GM19452 (cell line): ENCODE data around the gene SYT17.

Experiments used
- ATAC-seq: cut with Tn5 transposase; IDR thresholded peaks from one replicate; pipeline ENCODE4 v1.9.1; 2021; ENCODE audit not compliant: unreplicated experiment

The SYT17 gene

DNA sequence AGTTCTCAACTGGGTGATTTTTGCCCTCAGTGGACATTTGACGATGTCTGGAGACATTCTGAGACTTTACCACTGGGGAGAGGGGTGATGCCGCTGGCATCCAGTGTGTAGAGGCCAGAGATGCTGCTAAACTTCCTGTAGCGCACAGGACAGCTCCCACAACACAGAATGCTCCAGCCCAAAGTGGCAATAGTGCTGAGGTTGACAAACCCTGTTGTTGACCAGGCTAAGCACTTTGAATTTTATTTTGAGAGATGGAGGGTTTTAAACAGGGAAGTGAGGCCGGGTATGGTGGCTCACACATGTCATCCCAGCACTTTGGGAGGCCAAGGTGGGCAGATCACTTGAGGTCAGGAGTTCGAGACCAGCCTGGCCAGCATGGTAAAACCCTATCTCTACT lies 44.0 kb downstream of the SYT17 start:
- no peak for ATAC-seq

DNA sequence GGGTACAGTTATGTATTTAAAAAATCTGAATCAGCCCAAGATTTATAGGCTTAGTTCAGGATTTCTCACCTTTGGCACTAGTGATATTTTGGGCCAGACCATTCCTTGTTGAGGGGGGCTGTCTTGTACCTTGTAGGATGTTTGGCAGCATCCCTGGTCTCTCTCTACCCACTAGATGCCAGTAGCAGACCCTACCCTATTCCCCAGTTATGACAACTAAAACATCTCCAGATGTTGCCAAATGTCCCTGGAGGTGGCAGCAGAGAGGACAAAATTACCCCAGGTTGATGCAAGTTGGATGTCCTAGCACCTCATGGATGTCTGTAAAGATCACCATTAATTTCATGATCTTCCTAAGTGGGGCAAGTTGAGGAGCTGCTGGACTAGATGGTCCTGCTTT lies 45.8 kb downstream of the SYT17 start:
- no peak for ATAC-seq

DNA sequence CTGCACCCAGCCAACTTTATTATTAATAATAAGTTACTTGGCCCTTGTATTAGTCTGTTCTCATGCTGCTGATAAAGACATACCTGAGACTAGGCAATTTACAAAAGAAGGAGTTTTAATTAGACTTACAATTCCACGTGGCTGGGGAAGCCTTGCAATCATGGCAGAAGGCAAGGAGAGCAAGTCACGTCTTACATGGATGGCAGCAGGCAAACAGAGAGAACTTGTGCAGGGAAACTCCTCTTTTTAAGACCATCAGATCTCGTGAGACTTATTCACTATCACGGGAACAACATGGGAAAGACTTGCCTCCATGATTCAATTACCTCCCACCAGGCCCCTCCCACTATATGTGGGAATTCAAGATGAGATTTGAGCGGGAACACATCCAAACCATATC lies 47.7 kb downstream of the SYT17 start:
- ATAC-seq = no peak

GRCh38 chr16:19218581-19218980 lies 50.5 kb downstream of the SYT17 start:
- no peak for ATAC-seq

DNA sequence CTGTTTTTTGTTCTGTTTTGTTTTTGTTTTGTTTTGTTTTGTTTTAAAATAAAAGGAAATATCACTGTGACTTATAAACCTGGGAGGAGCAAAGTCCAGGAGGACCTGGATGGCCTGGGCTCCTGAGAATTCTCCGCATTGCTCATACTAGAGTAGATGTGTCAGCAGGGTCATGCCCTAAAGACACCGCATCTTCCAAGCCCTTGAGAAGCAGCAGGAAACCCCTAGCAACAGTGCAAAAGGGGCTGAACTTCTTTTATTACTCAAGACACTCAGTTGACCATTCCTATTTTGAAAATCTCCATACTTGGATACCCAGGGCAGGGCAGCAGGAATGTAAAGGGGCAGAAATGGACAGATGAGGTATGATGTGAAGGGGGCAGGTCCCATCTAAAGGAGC lies 51.8 kb downstream of the SYT17 start:
- no peak for ATAC-seq

DNA sequence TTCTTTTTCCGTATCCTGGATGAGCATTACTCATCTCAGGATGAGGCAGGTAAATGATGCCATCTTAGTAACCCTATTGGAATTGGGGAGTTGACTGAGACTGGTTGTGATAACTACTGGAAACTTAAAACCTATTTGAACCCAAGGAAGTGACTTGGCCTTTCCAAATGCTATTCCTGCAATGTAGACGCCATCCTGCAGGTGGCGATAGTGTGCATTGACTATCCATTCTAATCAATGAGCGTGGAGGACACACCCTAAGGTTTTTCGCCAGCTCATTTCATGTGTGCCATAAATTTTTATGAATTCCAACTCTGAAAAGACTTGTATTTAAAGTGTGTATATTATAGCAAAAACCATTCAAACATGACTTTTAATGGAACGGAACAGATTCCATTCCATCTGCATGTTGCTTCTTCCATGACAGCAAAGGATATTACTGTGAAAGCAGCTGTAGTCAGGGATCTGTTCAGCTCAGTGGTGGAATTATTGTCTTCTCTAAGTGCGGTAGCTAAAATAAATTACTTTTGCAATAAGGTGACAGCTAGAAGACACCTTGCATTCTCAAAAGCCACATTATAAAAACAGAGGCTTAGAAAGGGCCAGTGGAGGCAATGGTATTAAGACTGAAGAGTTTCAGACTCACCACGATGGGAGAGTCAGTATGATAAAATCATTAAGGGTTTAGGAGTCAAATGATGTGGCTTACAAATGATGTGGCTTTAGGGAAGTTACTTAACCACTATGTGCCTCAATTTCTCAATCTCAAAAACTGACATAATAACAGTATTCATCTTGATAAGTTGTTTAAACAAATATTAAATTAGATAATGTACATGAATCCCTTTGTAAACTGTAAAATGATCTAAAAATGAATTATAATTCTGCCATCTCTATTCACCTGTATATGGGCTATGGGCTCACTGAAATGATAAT lies 55.5 kb downstream of the SYT17 start:
- no peak for ATAC-seq

- no peak for ATAC-seq
Measured at GRCh38 chr16:19225651-19226050, 57.6 kb downstream of the SYT17 start.

DNA sequence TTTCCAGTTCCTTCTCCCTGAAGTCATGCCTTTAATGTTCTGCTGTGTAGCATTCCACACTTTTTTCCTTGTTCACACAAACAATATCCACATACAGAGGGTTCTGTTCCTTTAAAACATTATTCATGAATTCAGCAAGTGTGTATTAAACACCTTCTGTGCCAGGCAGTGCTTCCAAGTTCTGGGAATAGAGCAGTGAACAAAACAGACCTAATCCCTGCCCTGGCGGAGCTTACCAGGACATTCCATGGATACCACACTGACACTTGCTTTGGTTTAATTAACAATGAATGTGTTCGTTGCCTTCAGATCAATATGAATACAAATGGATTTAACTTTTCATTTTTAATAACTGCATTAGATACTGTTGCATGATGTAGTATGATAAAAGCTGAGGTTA lies 59.6 kb downstream of the SYT17 start:
- no peak for ATAC-seq

- no peak for ATAC-seq
Measured at GRCh38 chr16:19228052-19228451, 60.0 kb downstream of the SYT17 start.

GRCh38 chr16:19228575-19228974 lies 60.5 kb downstream of the SYT17 start:
- ATAC-seq = no peak

GRCh38 chr16:19230575-19230974 lies 62.5 kb downstream of the SYT17 start:
- no peak for ATAC-seq

DNA sequence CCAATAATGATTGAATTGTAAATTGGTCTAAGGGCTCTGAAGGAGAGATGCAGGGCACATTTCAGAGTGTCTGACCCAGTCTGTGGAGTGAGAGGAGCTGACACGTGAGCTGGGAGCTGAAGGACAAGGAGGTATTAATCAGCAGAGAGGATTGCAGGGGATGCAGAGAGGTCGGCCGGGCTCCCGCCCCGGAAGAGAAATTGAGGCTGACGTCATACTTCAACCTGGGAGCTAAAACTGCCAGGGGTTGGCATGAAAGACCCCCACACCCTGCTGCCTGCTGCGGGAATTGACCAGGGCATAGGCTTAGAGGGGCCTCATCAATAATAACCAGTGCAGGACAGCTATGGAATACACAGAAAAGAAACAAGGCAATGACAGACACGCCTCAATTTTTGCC lies 63.8 kb downstream of the SYT17 start:
- no peak for ATAC-seq

DNA sequence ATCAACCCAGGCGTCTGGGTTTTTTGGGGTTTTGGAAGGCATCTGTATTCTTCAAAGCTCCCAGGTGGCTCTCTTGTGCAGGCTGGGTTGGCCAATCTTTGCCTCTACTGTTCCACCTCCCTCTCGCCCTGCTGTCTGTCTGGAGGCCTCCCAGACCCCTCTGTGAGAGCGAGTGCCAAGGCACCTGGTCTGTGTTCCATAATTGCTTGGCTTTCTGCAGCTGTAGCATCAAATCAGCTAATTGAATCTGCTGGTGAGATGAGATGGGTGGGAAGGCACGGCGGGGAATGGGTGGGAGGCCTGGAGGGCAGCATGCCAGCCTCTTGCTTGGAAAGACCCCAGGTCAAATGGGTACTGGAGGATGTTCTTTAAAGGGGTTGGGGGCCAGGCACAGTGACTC lies 64.9 kb downstream of the SYT17 start:
- no peak for ATAC-seq

GRCh38 chr16:19235478-19235877 lies 67.4 kb downstream of the SYT17 start:
- no peak for ATAC-seq

- no peak for ATAC-seq
Measured at GRCh38 chr16:19235886-19236285, 67.8 kb downstream of the SYT17 start.

- no peak for ATAC-seq
Measured at GRCh38 chr16:19236561-19237209, 68.6 kb downstream of the SYT17 start.

DNA sequence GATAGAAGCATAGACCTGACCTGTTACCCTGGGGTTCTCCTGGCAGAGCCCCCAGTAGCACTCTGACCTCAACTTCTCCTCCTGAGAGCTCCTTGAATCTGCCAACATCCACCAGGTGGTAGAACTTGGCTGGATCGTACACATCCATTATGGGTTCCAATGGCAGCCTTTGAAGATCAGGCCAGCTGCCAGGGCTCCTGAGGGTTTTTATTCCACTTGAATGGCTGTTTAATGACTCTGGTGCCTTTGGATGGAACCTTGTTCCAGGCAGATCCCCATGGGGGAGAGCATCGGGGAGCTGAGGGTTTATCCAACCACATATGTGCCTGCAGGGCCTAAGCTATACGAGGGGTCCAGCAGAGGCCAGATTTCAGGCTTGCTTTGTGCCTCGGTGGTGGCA lies 70.4 kb downstream of the SYT17 start:
- ATAC-seq = no peak

DNA sequence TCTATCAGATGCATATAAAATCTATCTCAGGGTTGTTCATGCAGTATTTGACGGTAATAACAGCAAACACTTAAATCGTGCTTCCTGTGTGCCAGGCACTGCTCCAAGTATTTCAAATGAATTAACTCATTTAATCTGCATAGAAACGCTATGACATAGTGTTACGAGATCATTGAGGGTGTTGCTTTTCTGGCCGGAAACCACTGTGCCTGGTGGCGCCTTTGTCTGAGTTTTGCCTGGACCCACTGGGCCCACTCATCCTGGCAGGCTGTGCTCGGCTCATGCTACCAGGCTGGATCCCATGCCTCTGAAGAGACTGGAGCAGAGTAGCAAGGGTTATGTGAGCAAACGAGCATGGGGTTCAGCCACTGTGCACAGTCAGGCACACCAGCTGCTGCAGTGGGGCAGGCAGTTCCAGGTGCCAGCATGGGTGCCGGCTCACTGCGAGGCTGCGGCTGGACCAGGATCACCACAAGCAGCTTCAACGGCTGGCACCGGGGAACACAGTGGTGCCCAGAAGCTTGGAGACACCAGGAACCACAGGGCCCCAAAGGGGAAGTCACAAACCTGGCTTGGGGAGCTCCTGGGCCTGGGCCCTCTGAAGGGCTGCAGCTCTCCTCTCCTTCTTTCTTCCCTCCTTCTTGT lies 71.6 kb downstream of the SYT17 start:
- ATAC-seq = no peak

- ATAC-seq = no peak
Measured at GRCh38 chr16:19240494-19240893, 72.5 kb downstream of the SYT17 start.

- no peak for ATAC-seq
Measured at GRCh38 chr16:19241512-19241911, 73.5 kb downstream of the SYT17 start.

DNA sequence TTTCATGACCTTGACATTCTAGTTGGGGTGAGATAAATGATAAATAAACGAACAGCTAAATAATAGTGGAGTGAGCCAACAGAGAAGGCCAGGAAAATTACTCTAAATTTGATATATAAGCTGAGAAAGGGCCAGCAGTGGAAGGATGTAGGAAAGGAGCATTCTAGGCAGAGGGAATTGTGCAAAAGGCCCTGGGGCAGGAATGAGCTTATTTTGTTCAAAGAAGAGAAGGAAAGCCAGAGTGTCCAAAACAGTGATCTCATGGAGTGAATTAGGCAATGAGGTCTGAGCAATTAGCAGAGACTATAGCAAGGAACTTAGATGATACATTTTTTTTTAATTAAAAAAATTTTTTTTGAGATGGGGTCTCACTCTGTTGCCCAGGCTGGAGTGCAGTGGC lies 74.1 kb downstream of the SYT17 start:
- no peak for ATAC-seq

- ATAC-seq = no peak
Measured at GRCh38 chr16:19242987-19243575, 75.0 kb downstream of the SYT17 start.
